HL-60/S4 (cell line): ENCODE data around the gene SHANK1.
"Not testable (repeated sequence)": the region's sequence is repeated elsewhere in the genome, so short reads cannot be mapped to it uniquely, and the experiment has no call there.

ENCODE experiments used
- in situ Hi-C: fragments of 300-500 bp; cut with MboI; formaldehyde crosslinking; loops from 2 replicates; pipeline ENCODE4 v1.14.3; 2022; ENCODE audit warnings: low sequenced_read_pairs

Gene SHANK1

DNA sequence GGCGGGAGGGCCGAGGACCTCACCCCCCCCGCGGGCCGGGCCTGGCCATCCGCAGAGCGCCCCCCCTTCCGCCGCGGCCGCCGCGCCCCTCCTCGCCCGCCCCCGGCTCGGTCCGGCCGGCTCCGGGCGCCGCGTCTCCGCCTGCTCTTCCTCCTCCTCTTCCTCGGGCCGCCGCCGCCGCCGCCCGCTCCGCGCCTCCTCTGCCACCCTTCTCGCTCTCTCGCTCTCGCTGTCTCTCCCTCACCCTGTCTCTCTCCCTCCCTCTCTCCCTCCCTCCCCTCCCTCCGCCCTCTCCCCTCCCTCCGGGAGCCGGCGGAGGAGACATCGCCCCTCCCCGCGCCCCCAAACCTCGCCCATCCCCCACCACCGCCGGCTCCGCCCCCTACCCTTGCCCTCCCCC lies at the start of gene SHANK1:
TSS of gene SHANK1 (minus strand) at position 237 of the 400 bp plus-strand sequence. CDS start 2,883 bp downstream, outside the sequence.
- in situ Hi-C loops: no loop called here

DNA sequence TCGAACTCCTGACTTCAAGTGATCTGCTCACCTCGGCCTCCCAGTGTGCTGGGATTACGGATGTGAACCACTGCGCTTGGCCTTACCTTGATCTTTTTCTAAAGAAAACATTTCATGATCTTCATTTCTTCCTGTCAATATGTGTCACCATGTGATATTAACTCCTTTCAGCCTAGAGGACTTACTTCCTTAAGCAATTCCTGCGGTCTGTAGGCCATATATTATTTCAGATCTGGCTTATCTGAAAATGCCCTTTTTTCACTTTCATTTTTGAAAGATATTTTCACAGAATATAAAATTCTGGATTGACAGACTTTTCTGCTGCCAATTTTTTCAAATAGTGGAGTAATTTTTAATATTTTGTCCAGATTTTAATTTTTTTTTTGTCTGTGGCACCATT lies 48.7 kb upstream of the SHANK1 start:
- in situ Hi-C loops: no loop called here

DNA sequence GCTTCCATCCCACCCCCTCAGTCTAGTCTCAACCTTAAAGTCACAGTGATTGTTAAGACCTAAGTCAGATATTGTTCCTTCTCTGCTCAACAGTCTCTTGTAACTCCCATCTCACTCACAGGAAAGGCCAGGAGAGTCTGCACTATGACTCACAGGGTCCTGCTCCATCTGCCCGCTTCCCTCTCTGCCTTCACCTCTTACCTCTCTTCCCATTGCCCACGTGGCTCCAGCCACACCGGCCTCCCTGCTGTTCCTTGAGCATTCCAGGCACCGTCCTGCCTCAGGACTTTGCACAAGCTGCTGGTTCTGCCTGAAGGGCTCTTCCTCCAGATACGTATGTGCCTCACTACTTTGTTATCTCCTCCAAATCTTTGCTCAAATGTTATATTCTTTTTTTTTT lies 47.7 kb upstream of the SHANK1 start:
- in situ Hi-C loops: not testable (repeated sequence)

DNA sequence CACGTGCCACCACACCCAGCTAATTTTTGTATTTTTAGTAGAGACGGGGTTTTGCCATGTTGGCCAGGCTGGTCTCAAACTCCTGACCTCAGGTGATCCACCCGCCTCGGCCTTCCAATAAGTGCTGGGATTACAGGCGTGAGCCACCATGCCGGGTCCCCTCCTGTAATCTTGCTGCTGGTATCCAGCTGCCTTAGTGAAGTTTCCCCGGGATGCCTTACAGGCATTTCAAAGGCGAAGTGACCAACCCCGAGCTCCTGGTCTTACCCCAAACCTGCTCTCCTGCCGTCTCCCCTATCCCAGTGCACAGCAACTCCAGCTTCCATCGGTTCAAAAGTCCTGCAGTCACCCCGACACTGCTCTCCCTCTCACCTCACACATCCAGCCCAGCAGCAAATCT lies 47.1 kb upstream of the SHANK1 start:
- in situ Hi-C loops: not testable (repeated sequence)

DNA sequence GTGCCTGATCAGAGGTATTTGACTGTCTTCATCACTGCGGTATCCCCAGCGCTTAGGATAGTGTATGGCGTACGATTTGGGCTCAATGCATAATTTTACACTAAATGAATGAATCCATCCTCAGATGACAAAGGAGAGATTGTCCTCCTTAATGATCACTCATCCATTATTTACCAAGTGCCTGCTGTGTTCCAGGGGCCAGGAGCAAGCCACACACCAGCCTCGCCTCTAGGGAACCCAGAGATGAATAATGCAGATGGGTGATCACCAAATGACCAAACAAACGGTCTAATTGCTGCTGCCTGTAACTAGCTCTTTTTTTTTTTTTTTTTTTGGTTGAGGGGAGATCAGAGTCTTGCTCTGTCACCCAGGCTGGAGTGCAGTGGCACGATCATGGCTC lies 44.8 kb upstream of the SHANK1 start:
- in situ Hi-C loops: no loop called here

DNA sequence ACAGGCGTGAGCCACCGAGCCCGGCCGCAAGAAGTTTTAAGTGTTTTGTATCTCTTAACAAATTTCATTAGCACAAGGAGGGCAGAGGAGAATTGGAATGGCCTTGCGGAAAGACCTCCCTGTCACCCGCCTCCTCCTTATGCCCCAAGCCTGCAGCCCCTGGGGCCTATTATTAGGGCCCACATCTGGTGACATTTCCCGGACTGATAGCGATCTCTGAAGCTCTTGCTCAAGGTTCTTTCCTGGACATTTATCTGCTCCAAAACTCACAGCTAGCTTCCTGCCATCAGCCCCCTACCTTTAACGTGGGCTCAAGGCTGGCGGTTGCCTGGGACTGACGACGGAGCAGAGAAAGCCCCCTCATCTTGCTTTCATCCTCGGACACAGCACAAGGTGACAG lies 43.9 kb upstream of the SHANK1 start:
- in situ Hi-C loops: not testable (repeated sequence)

DNA sequence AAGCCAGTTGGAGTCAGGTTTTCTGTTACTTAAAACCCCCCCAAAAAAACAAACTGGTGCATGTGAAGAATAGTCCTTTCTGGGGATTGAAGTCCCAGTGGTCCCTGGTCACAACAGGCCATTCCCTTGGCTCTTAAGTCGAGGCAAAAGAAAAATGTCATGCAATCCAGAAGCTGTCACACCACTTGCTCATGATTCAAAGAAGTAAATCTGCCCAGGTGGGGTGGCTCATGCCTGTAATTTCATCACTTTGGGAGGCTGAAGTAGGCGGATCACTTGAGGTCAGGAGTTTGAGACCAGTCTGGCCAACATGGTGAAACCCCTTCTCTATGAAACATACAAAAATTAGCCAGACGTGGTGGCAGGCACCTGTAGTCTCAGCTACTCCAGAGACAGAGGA lies 41.9 kb upstream of the SHANK1 start:
- in situ Hi-C loops: not testable (repeated sequence)

DNA sequence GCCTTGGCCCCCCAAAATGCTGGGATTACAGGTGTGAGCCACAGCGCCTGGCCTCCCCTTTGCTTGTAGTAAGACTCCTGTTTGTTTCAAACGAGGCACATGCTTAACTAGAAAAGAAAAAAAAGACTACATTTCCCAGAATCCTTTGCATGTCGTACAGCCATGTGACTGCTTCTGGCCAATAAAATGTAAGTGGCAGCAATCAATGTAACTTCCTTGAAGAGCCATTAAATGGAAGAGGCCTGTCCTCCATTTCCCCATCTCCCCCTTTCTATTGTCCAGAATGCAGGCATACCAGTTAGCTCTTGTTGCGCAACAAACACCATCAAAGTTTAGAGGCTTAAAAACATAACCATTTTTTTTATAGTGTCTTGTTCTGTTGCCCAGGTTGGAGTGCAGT lies 40.3 kb upstream of the SHANK1 start:
- in situ Hi-C loops: no loop called here

DNA sequence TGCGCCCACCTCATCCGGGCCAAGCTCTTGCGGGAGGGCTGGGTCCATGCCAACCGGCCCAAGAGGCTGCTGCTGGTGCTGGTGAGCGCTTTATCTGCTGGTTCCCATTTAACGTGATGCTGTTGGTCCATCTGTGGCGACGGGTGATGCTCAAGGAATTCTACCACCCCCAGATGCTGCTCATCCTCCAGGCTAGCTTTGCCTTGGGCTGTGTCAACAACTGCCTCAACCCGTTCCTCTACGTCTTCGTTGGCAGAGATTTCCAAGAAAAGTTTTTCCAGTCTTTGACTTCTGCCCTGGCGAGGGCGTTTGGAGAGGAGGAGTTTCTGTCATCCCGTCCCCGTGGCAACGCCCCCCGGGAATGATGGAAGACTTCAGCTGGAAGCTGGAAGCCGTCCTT lies 39.5 kb upstream of the SHANK1 start:
- in situ Hi-C loops: not testable (repeated sequence)

DNA sequence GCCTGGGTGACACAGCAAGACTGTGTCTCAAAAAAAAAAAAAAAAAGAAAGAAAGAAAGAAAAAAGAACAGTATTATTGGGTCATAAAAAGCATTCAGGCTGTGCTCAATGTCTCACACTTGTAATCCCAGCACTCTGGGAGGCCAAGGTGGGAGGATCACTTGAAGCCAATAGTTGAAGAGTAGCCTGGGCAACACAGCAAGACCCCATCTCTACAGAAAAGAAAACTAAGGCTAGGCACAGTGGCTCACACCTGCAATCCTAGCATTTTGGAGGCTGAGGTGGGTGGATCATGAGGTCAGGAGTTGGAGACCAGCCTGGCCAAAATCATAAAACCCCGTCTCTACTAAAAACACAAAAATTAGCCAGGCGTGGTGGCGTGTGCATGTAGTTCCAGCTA lies 38.0 kb upstream of the SHANK1 start:
- in situ Hi-C loops: not testable (repeated sequence)

DNA sequence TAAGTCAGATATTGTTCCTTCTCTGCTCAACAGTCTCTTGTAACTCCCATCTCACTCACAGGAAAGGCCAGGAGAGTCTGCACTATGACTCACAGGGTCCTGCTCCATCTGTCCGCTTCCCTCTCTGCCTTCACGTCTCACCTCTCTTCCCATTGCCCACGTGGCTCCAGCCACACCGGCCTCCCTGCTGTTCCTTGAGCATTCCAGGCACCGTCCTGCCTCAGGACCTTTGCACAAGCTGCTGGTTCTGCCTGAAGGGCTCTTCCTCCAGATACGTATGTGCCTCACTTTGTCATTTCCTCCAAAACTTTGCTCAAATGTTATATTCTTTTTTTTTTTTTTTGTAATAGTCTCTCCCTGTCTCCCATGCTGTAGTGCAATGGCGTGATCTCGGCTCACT lies 36.6 kb upstream of the SHANK1 start:
- in situ Hi-C loops: not testable (repeated sequence)

DNA sequence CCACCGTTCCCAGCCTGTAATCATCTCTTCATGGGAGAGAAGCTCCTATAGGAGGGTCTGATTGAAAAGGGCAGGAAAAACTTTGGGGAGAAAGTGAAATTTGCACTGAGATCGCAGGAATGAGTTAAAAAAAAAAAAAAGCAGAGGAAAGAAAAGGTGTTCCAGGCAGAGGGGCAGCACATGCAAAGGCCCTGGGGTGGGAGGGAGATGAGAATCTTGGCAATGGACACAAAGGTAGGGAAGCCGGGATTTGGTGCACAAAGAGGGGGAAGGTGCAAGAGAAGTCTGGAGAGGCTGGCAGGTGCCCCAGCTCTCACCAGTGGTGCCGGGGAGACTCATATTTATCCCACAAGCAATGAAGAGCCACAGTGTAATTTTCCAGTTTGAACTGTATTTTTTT lies 34.3 kb upstream of the SHANK1 start:
- in situ Hi-C loops: no loop called here

DNA sequence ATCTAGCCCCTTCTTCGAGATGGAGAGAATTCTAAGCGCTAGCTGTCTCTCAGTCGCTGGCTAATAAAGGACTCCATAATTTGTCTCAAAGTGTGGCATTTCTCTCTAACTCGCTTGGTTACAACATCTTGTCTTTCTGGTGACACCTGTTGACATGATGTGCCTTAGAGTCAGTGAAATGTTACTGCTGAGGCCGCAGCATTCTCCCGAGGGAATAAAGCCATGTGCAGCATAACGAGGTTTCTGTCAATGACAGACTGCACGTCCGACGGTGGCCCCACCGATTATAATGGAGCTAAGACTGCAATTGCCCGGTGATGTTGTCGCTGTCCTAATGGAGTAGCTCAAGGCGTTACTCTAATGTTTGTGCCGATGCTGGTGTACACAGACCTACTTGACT lies 30.4 kb upstream of the SHANK1 start:
- in situ Hi-C loops: no loop called here

DNA sequence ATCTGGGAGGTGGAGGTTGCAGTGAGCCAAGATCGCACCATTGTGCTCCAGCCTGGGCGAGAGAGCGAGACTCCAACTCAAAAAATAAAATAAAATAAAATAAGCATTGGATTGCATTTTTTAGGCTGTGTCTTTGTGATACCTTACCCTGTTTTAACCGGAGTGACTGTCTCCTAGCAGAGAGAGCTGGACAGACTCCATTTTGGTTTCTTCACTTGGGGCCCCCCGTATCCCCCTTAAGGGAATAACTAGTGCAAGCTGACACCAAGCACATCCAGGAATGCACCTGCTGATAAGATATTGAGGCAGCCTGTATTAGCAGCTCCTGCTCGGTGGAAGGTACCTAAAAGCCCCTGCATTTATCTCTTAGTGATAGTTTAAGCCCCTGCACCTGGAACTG lies 29.9 kb upstream of the SHANK1 start:
- in situ Hi-C loops: no loop called here

DNA sequence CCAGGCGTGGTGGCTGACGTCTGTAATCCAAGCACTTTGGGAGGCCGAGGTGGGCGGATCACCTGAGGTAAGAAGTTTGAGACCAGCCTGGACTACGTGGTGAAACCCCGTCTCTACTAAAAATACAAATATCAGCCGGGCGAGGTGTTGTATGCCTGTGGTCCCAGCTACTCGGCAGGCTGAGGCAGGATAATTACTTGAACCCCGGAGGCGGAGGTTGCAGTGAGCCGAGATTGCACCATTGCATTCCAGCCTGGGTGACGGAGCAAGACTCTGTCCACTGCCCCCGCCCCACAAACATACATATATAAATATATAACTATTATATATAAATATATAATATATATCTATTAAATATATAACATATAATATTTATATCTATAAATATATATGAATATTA lies 27.5 kb upstream of the SHANK1 start:
- in situ Hi-C loops: not testable (repeated sequence)

DNA sequence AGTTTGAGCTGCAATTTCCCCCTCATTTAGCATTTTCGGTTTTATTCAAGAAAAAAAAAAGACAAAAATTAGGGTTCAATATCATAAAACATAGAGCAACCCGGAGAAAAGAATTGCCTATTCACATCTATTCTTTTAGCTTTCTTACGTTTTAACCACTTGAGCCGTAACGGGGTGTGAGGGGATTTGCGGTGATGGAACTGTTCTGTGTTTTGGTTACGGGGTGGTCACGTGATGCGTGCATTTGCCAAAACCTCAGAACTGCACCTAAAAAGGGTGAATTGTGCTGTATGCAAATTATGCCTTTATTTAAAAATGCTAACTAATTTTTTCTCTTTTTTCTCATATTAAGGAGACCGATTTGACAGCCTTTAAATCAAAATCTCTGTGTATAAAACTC lies 25.6 kb upstream of the SHANK1 start:
- in situ Hi-C loops: no loop called here

DNA sequence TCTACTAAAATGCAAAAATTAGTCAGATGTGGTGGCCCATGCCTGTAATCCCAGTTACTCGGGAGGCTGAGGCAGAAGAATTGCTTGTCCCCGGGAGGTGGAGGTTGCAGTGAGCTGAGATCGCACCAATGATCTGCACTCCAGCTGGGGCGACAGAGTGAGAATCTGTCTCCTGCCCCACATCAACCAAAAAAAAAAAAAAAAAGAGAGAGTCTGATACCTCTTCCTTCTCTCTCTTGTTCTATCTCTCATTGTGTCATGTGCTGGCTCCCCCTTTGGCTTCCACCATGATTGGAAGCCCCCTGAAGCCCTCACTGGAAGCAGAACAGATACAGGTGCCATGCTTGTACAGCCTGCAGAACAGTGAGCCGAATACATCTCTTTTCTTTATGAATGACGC lies 23.9 kb upstream of the SHANK1 start:
- in situ Hi-C loops: no loop called here

DNA sequence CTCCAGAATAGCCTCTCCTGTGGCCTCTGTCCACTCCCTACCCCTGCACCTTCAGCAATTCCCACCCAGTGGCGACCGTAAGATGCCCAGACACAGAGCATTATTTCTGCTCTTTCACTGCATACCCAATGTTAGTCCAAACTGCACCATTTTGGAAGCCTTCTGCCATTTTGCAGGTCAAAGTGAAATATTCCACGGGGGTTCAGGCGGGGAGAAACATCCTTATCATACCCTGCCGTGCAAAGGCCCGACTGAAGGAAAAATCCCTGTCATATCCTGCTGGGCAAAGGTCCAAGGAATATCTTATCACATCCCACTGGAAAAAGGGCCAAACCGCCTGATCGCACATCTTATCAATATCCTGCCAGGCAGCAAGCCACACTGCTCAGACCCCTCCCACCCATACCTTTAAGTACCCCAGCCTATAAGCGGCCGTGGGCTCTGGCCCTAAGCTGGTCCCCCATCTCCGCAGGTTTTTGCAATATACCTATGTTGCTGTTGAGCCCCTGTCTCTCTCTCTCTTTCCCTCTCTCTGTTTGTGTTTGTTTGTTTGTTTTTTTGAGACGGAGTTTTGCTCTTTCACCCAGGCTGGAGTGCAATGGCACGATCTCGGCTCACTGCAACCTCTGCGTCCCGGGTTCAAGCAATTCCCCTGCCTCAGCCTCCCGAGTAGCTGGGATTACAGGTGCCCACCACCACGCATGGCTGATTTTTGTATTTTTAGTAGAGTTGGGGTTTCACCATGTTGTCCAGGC lies 21.8 kb upstream of the SHANK1 start:
- in situ Hi-C loops: no loop called here

DNA sequence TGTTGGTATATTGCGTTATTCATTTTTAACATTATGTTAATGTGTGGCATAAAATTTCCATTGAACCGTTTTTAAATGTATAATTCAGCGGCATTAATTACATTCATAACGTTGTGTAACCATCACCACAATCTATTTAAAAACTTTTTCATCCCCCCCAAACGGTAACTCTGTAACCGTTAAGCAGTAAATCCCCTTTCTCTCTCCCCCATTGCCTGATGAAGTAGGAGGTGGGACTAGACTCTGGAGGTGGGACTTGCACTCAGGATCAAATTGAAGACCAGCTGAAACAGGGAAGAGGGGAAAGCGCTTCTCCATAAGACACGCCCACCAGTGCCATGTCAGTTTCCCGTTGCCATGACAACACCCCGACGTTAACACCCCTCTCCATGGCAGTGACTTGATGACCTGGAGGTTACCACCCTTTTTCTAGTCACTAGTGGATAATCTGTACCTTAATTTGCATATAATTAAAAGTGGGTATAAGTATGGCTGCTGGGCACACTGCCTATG lies 20.4 kb upstream of the SHANK1 start:
- in situ Hi-C loops: no loop called here

DNA sequence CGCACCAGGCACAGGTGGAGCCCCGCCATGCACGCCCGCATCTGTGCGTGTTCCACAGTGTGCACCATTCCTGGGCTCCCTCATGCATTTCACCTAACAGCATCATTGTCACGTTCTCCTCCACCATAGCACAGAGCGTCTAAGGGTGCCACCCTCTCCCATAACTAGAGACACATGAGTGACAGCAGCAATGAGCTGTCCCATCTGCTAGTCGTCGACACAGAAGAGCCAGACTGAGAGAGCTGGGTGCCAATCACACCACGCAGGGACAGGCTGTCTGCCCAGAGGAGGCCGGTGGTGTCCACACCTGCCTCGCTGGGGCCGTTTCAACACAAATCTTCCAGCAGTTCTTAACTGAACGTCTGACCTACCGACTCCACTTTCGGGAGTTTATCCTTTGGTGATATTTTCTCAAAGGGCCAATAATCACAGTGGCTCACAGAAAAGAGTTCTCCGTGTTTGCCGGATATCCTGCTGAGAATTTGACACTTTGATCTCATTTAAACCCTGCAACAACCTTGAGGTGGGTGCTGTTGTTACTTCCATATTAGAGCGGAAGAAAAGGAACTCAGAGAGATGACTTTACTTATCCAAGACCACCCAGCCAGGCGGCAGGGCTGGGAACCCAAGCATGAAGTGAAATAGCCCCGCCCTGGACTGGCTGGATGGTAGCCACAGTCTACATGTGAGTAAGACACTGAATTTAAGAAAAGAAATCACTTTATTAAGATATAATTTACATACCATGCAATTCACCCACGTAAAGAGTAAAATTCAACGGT lies 19.7 kb upstream of the SHANK1 start:
- in situ Hi-C loops: no loop called here

DNA sequence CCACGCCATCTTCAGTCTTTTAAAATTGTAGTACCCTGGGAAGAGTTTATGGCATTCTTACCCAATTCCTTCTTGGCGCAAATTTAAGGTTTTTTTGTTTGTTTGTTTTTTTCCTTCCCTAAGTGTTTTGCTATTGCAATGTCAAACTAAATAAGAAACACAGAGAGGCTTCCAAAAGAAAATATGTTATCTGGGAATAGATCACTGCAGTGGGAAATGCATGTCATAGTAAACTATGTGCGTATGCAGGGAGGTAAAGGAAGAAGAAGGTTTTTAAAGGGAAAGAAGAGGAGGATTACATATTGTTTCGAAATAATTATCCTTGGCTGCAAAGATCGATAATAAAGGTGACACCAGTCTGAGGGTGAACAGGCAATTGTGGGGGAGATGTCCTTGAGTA lies 16.7 kb upstream of the SHANK1 start:
- in situ Hi-C loops: no loop called here

DNA sequence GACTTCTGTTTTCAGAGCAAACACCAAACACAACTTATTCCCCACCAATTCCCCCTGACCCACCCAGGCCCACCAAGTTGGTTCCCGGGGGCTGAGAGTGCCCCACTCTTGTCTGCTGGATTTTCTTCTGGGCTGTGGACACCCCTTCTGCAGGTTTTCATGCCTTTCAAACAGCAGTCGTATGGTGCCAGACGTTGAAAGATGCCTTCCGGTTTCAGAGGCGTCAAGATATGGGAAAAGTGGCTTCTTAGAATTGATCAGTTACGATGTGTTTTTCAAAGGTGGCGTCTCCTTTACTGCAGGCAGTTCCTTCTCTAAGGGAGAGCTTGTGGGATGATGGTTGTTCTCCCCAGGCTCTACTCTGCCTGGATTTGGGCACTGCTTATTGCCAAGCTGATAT lies 16.3 kb upstream of the SHANK1 start:
- in situ Hi-C loops: no loop called here
